PC-9 (cell line): ENCODE data around the gene NOTCH4. TPM values are rescaled to one million over a fixed set of nuclear protein-coding genes. Genes with fewer than 3 reads are reported as not detected.
A peak's percentile ranks its signal among the peaks of the same experiment; 100 is the strongest.
"Not testable (repeated sequence)": the region's sequence is repeated elsewhere in the genome, so short reads cannot be mapped to it uniquely, and the experiment has no call there.

ENCODE experiments used
- BruUV-seq: library from RNA; stranded (reverse); fragments of 400-500 nt; replicated peaks from 2 replicates; lab custom pipeline; 2021; lab: Mats Ljungman, UMichigan
- CTCF ChIA-PET: fragments of 300-600 bp; sonication (Branson Sonifier 250); formaldehyde crosslinking; loops from one replicate; lab custom pipeline; 2022; ENCODE audit warnings: antibody characterized with exemption; lab: Charles Lee
- POLR2A ChIA-PET: fragments of 300-600 bp; sonication (Branson Sonifier 250); formaldehyde crosslinking; loops from one replicate; lab custom pipeline; 2022; ENCODE audit warnings: antibody characterized with exemption; ENCODE audit not compliant: unreplicated experiment; lab: Charles Lee
- DNase-seq, 2 experiments: peaks; one replicate each; pipeline versions ENCODE4 v3.0.0 to v3.0.0-alpha.2; 2015 to 2022; ENCODE audit warnings: mixed read lengths in 1 of 2
- H2AFZ ChIP-seq: fragments of 200-600 bp; sonication (generic); 2 replicates; pipeline ENCODE4 v1.8.1; 2017; ENCODE audit warnings: antibody characterized with exemption
- H3F3A ChIP-seq: fragments of 200-600 bp; sonication (generic); 2 replicates; pipeline ENCODE4 v1.8.1; 2017; ENCODE audit warnings: antibody characterized with exemption, mild to moderate bottlenecking, low read depth; ENCODE audit not compliant: insufficient read depth
- H3K27ac ChIP-seq: fragments of 200-600 bp; sonication (generic); 2 replicates; pipeline ENCODE4 v1.6.1; 2016; ENCODE audit warnings: mixed run types
- H3K27me3 ChIP-seq: fragments of 200-600 bp; sonication (generic); 2 replicates; pipeline ENCODE4 v1.6.1; 2016; ENCODE audit warnings: low read depth, mixed run types; ENCODE audit not compliant: insufficient read depth
- H3K36me3 ChIP-seq: fragments of 200-600 bp; sonication (generic); 2 replicates; pipeline ENCODE4 v1.6.1; 2016; ENCODE audit warnings: low read depth, mixed run types
- H3K4me1 ChIP-seq: fragments of 200-600 bp; sonication (generic); replicated peaks from 2 replicates; pipeline ENCODE4 v1.6.1; 2016; ENCODE audit warnings: mixed run types; ENCODE audit not compliant: insufficient read depth
- H3K4me2 ChIP-seq: fragments of 200-600 bp; sonication (generic); 2 replicates; pipeline ENCODE4 v1.6.1; 2017; ENCODE audit warnings: mixed run types
- H3K4me3 ChIP-seq: fragments of 200-600 bp; sonication (generic); 2 replicates; pipeline ENCODE4 v1.6.1; 2016; ENCODE audit warnings: mixed run types
- H3K79me2 ChIP-seq: fragments of 200-600 bp; sonication (generic); 2 replicates; pipeline ENCODE4 v1.6.1; 2017; ENCODE audit warnings: low read depth, mixed run types
- H3K9me2 ChIP-seq: fragments of 200-600 bp; sonication (generic); 2 replicates; pipeline ENCODE4 v1.8.1; 2017; ENCODE audit warnings: mild to moderate bottlenecking; ENCODE audit not compliant: insufficient read depth
- H3K9me3 ChIP-seq: fragments of 200-600 bp; sonication (generic); 2 replicates; pipeline ENCODE4 v1.8.1; 2016; ENCODE audit warnings: low read depth; ENCODE audit not compliant: insufficient read depth
- H4K20me1 ChIP-seq: fragments of 200-600 bp; sonication (generic); 2 replicates; pipeline ENCODE4 v1.8.1; 2017; ENCODE audit not compliant: insufficient read depth
- EZH2 ChIP-seq: fragments of 200-600 bp; sonication (generic); IDR thresholded peaks from 2 replicates; pipeline ENCODE4 v1.8.0; 2017; ENCODE audit warnings: antibody characterized with exemption, low read depth
- intact Hi-C: fragments of 100-400 bp; cut with micrococcal nuclease; formaldehyde crosslinking; loops from one replicate; pipeline ENCODE4 v1.10.0; 2022; ENCODE audit not compliant: unreplicated experiment
- total RNA-seq: library from RNA; stranded (reverse); gene quantifications from 2 replicates; pipeline ENCODE4 v1.2.3, GENCODE V29; 2021
- TF ChIP-seq, protein P1 (sequence below): fragments of 200-600 bp; sonication (generic); conservative IDR thresholded peaks from 2 replicates; pipeline ENCODE4 v1.6.1; 2017; ENCODE audit warnings: mixed run types, antibody characterized with exemption, mild to moderate bottlenecking, moderate library complexity

The NOTCH4 gene
- total RNA-seq, 1 experiment from 2014 or later: 1.5 TPM

DNA sequence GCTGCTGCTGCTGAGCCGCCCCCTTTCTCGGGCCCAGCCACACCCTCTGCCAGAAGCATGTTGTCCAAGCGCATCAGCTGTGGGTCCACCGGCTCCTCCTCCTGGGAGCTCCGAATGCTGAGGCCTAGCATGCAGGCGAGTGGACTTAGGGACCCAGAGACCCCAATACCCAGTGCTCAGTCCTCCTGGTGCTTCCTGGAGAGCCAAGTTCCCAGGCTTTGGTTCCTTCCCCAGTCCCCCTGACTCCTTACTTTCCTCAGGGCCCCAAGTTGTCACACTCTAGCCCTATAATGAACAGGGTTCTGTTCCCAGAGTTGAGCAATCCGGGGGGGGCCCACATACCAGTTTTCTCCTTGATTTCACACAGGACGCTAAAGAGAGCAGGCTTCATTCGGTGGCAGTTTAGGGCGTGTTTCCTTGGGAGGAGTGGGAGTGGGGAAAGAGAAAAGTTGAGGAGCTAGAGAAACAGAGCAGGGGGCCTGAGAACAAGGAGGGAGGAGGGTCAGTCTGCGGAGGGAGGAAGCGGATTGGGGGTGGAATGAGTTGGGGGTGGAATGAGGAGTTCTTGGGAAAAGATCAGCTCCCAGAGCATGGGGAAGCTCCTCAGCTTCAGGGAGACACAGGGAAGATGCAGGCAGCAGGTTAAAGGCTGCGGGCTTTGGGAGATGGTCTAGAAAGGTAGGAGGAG, 35.3 kb downstream of the NOTCH4 start:
- peak overlapping the region; percentile 85 for H3K4me3 ChIP-seq
- intact Hi-C loops: no loop called here
- H3K36me3 ChIP-seq: peaks cover 10% of the 10 kb centered on the region
- TF ChIP-seq, protein P1, sequence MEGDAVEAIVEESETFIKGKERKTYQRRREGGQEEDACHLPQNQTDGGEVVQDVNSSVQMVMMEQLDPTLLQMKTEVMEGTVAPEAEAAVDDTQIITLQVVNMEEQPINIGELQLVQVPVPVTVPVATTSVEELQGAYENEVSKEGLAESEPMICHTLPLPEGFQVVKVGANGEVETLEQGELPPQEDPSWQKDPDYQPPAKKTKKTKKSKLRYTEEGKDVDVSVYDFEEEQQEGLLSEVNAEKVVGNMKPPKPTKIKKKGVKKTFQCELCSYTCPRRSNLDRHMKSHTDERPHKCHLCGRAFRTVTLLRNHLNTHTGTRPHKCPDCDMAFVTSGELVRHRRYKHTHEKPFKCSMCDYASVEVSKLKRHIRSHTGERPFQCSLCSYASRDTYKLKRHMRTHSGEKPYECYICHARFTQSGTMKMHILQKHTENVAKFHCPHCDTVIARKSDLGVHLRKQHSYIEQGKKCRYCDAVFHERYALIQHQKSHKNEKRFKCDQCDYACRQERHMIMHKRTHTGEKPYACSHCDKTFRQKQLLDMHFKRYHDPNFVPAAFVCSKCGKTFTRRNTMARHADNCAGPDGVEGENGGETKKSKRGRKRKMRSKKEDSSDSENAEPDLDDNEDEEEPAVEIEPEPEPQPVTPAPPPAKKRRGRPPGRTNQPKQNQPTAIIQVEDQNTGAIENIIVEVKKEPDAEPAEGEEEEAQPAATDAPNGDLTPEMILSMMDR: no peak
- TF ChIP-seq EZH2: no peak
- H3K79me2 ChIP-seq: peaks cover 18% of the 10 kb centered on the region
- no peak overlapping the region for H3K27ac ChIP-seq
- H3K4me1 ChIP-seq: peaks cover 14% of the 10 kb centered on the region
- CTCF ChIA-PET: interaction anchor here (0.6 kb wide), 1 partner anchor 1621 kb away, joined by 7 read pairs; no protein-coding TSS in a partner anchor
- no peak overlapping the region for H2AFZ ChIP-seq
- no TSS peak for BruUV-seq
- peaks cover 10% of the 10 kb centered on the region; the same call in 1 of the 2 replicates for H3F3A ChIP-seq
- no peaks in the 10 kb centered on the region for H3K9me3 ChIP-seq
- POLR2A ChIA-PET: interaction anchor here (0.5 kb wide), 1 partner anchor 44 kb away, joined by 3 read pairs; no protein-coding TSS in a partner anchor
- H4K20me1 ChIP-seq: no peaks in the 10 kb centered on the region
- no peak for DNase-seq
- no peaks in the 10 kb centered on the region for H3K9me2 ChIP-seq
- no peaks in the 10 kb centered on the region for H3K27me3 ChIP-seq
- H3K4me2 ChIP-seq: peak overlapping the region; percentile 95

DNA sequence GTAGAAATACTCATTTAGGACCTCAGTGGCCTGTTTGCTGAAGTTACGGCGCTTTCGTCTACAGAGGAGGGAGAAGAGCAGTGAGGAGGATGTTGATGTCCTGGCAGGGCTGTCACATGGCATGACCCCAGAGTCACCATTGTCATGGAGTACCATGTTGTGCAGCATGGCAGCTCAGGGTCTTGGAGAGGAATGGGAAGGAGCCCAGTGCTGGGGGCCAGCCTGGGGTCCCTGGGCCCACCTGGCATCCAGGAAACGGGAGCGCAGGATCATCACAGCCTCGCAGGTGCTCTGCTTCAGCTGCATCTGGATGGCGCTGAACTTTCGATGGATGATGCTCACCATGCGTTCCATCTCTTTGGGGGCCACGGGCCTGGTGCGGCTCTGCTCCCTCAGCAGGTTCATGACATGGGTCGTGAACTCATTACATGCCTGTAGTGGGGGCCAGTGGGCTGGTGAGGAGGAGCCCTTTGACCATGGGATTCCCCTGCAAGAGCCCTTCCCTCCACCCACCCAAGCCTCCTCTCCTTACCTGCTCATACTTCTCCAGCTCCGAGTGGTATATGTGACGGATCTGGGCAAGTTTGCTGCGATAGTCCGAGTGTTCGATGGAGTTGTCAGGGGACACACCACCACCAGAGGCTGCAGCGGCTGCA, 36.0 kb downstream of the NOTCH4 start:
- BruUV-seq, intact Hi-C loops, H3K27me3 ChIP-seq, H3K4me3 ChIP-seq, H2AFZ ChIP-seq, H3K9me3 ChIP-seq, POLR2A ChIA-PET, H3K9me2 ChIP-seq, H3K27ac ChIP-seq, H3K36me3 ChIP-seq, DNase-seq, H4K20me1 ChIP-seq: not testable (repeated sequence)
- Histone ChIP-seq H3K79me2 (peaks cover 18% of the 10 kb centered on the region), H3F3A (peaks cover 14% of the 10 kb centered on the region; the same call in 1 of the 2 replicates), H3K4me2 (peak overlapping the region; percentile 95; the same call in 1 of the 2 replicates), H3K4me1 (peaks cover 13% of the 10 kb centered on the region)
- CTCF ChIA-PET: interaction anchor here (0.6 kb wide), 1 partner anchor 1621 kb away, joined by 7 read pairs; no protein-coding TSS in a partner anchor

DNA sequence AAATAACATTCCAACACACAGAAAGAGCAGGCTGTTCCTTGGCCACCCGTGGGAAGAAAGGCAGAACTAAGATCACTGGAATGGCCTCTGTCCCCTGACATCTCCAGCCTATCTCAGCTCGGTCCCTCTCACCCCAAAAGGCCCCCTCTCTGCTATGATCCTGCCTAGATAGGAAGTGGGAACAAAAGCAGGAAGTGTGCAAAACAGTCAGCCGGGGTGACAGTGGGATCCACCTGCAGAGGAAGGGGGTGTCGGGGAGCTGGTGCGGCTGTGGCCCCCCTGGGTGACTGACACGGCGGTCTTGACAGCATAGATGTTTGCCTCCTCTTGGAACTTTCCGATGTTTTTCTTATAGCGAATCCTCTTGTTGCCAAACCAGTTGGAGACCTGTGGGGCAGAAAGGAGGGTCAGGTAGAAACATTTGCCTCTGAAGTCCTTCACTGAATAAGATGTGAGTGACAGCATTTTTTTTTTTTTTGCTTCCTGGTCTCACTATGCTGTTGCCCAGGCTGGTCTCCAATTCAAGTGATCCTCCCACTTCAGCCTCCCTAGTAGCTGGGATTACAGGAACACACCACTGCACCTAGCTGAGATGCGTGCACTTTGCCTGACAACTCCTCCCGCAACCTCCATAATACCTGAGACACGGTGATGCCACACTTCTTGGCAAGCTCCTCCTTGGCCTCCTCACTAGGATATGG, 36.7 kb downstream of the NOTCH4 start:
- no peak for DNase-seq
- H2AFZ ChIP-seq: no peak overlapping the region
- ChIA-PET POLR2A (no interaction called here), CTCF (no interaction called here)
- intact Hi-C loops: no loop called here
- peaks cover 10% of the 10 kb centered on the region for H3K36me3 ChIP-seq
- peaks cover 7% of the 10 kb centered on the region; the same call in 1 of the 2 replicates for H3K4me1 ChIP-seq
- peaks cover 14% of the 10 kb centered on the region; the same call in 1 of the 2 replicates for H3F3A ChIP-seq
- no peaks in the 10 kb centered on the region for H3K9me2 ChIP-seq
- H3K4me2 ChIP-seq: no peak overlapping the region
- H3K4me3 ChIP-seq: no peak overlapping the region
- H3K27ac ChIP-seq: no peak overlapping the region
- no peaks in the 10 kb centered on the region for H3K27me3 ChIP-seq
- TF ChIP-seq EZH2: no peak
- no TSS peak for BruUV-seq
- H4K20me1 ChIP-seq: no peaks in the 10 kb centered on the region
- no peaks in the 10 kb centered on the region for H3K9me3 ChIP-seq
- H3K79me2 ChIP-seq: peaks cover 18% of the 10 kb centered on the region

DNA sequence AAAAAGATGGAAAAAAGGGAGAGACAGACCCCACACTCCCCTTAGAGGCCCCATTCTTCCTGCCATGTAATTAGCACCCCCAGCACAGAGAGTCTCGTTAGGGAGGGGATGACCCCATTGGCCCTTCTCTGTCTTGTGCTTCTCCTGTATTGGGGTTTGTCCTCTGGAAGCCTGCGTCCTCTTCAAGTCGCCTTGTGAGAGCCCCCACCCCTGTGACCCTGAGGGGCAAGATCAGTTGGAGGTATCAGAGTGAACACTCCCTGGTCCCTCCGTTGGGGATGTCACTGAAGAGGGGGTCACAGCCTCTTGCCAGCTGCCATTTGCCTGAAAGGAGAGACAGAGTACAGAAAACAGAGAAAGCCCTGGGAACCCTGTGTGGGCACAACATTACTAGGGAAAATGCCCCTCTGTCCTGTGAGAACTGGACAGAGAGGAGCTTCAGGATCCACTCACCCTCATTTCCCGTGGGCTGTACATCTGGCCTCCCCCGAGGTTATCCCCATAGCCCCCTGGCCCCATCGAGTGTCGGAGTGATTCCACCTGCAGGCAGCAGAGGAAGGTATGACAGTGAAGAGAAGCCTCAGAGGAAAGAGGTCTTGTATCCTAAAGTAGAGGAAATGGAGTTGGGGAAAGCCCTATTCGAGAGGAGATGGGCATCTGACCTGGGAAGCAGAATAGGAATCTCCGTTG, 37.6 kb downstream of the NOTCH4 start:
- peaks cover 14% of the 10 kb centered on the region; the same call in 1 of the 2 replicates for H3F3A ChIP-seq
- H3K9me3 ChIP-seq, H3K4me3 ChIP-seq, H3K9me2 ChIP-seq, H2AFZ ChIP-seq, H3K36me3 ChIP-seq, CTCF ChIA-PET, H4K20me1 ChIP-seq, H3K4me2 ChIP-seq, H3K27ac ChIP-seq, BruUV-seq, intact Hi-C loops, DNase-seq, H3K27me3 ChIP-seq, H3K4me1 ChIP-seq: not testable (repeated sequence)
- POLR2A ChIA-PET: interaction anchor here (0.7 kb wide), 1 partner anchor 135 kb away, joined by 7 read pairs; no protein-coding TSS in a partner anchor
- H3K79me2 ChIP-seq: peaks cover 18% of the 10 kb centered on the region

DNA sequence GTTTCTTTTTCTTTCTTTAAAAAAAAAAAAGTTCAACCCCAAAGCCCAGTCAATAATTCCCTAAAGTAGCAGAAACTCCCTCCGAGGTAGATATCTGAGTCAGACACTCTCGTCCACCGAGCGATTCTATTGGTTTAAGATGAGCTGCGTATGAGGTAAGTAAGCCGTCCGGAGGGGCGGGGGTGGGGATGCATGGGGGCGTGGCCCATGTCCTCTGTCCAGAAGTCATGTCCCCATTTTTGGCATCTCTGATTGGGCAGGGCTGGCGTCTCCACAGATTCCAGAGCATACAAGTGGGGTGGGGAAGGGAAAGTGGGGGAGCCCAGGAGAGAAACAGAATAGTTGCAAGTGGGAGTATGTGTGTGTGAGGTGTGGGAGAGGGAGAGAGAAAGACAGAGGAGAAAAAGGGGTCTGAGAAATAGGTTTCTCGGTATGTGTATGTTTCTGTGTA, 38.2 kb downstream of the NOTCH4 start:
- H3K79me2 ChIP-seq: peaks cover 18% of the 10 kb centered on the region
- H4K20me1 ChIP-seq, H3K27me3 ChIP-seq, H3K9me2 ChIP-seq, H3K27ac ChIP-seq, H3K9me3 ChIP-seq, H3K4me3 ChIP-seq, H3K4me1 ChIP-seq, H3K4me2 ChIP-seq, H3K36me3 ChIP-seq, H2AFZ ChIP-seq, intact Hi-C loops, BruUV-seq: not testable (repeated sequence)
- ChIA-PET POLR2A (interaction anchor here (0.6 to 0.7 kb wide), 4 partner anchors 55 to 323 kb away, joined by 6 to 23 read pairs (median 12); partner anchors contain the start of genes FKBPL and NEU1), CTCF (interaction anchor here (0.7 kb wide), 1 partner anchor 391 kb away, joined by 12 read pairs; no protein-coding TSS in a partner anchor)
- H3F3A ChIP-seq: peaks cover 14% of the 10 kb centered on the region; the same call in 1 of the 2 replicates
- DNase-seq: peak; percentile 42 to 55
